GM19455 (cell line): ENCODE measurements around the gene MALAT1.

ENCODE experiments used
- ATAC-seq: cut with Tn5 transposase; IDR thresholded peaks from one replicate; pipeline ENCODE4 v1.9.1; 2021; ENCODE audit not compliant: unreplicated experiment

The MALAT1 gene

DNA sequence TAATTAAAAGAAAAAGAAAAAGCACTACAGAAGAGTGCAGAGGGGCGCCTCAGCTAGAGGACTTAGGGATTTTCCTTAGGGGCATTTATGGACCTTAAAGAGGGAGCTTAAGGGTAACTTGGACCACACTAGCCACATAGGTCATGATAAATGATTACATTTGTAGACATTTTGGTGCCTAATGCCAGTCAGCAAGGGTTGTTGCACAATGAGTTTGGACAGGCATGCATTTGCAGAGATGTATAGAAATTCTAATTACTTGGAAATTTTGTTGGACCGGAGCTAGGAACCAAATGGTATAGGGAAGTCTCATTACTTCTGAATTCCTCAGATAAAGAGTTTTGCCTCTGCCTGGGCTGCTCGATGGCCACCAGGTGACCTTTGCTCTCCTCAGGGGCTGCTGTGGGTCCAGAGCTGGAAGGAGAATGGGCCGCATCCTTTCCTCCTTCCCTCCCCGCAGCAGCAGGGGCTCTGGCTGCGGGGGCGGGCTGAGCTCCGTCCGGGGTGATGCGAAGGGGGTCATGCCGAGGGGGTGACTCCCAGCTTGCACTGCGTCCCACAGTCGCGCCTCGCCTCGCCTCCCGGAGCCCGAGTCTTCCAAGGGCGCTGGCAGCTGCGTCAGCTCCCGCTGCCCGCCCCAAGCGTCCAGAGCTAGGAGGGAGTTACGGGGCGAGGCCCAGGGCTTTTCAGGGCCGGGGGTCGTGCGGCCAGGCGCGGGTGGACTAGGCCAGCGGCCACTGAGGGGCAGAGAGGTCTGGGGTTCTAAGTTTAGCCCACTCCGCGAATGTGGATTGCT is 20.3 kb upstream of the MALAT1 start:
- no peak for ATAC-seq

DNA sequence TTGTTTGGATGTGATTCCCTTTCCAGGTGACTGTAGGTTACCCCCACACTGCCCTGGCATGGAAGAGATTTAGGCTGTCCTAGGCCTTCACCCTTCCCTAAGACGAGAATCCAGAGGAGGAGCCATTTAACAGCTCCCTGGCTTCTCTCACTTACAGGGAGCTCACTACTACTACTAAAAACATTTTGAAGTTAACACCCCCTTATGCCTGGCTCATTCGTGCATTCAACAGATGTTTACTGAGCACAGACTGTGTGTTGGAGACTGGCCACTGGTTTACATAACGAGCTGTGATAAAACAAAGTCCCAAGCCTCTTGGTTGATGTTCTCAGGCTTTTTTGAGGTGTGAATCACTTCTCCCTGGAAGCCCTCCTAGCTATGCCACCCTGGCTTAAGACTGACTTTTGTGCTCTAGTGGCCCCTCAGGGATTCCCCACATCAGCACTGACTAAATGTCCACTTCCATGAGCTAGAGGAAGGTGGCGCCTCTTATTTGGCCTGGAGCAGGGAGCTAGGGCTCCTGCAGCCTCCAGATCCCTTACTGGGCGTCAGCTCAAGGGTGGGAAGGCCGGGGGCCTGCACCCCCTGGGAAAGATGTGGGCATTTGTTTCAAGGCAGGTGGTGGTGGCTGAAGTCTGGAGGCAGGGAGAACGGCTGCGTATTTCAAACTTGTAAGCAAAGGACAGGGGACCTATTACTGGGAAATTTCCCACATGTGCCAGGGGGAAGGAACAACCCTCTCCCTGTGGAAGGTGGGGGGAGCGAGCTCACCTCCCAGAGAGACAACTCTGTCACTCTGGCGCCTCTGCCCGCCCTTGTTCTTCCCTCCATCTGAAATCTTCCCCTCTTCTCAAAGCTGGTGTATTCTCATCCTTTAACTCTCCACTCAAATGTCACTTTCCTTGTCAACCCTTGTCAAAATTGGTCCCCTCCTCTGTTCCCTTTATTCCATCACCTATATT is 19.4 kb upstream of the MALAT1 start:
- no peak for ATAC-seq

DNA sequence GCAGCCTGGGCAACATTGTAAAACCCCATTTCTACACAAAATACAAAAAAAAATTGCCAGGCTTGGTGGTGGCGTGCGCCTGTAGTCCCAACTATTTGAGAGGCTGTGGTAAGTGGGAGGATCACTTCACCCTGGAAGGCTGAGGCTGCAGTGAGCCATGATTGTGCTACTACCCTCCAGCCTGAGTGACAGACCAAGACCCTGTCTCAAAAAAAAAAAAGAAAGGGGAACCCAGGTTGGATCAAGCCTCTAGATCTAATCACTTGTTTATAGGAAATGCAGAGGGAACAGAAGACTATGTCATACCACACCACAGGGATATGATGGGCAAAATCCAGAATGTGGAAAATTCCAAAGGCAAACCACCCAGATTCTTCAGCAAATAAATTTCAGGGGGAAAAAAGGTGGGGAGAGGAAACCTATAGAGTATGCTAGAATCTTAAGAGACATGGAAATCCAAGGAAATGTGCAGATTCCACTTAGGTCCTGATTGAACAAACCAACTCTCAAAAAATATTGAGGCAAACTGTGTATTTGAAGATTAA is 16.5 kb upstream of the MALAT1 start:
- no peak for ATAC-seq

DNA sequence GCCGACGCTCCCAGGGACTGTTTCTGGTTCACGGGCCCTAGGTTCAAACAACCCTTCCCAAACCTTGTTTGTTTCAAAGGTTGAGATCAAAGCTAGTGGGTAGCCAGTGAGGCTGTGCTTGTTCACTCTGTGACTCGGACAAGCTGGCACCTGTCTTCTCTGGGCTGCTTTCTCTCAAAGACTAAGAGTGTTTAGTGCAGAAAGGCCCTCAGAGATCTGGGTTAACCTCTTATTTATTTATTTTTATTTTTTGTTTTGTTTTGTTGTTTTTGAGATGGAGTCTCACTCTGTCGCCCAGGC is 13.0 kb upstream of the MALAT1 start:
- ATAC-seq, result no peak

DNA sequence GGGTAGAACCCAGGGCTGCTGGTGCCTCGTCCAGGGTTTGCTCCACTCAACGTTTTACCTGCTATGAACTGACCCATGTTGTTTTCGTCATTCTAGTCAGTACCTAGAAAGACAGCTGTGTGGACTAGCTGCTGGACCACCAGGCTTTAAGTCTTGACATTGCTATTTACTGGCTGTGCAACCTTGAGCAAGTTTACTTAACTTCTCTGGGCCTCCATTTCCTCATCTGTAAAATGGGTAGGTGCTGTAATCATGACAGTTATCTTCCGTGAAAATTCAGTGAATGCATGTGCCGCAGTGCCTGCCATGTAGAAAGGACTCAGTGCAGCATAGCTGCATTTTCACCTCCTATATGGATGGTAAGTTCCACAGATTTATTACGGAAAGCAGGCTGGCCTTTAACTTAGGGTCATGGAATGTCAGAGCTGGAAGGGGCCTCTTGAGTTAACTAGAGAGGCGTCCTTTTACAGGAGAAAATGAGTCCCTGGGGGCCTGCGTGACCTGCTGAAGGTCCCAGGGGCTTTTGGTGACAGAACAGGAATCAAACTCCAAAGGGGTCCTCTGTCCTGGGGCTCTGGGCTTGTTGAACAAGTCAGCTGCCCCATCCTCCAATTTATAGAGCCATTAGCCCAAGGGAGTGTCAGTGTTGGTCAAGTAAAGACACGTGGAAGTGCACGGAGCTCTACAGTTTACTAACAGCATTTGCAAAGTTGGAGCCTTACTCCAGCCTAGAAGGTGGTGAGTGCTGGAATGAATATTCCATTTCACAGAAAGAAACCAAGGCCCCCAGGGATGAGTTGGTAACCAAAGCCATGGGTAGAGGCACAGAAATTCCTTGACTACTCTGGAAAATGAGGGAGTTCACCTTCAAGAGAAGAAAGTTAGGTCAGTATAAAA is 12.0 kb upstream of the MALAT1 start:
- ATAC-seq, result no peak

DNA sequence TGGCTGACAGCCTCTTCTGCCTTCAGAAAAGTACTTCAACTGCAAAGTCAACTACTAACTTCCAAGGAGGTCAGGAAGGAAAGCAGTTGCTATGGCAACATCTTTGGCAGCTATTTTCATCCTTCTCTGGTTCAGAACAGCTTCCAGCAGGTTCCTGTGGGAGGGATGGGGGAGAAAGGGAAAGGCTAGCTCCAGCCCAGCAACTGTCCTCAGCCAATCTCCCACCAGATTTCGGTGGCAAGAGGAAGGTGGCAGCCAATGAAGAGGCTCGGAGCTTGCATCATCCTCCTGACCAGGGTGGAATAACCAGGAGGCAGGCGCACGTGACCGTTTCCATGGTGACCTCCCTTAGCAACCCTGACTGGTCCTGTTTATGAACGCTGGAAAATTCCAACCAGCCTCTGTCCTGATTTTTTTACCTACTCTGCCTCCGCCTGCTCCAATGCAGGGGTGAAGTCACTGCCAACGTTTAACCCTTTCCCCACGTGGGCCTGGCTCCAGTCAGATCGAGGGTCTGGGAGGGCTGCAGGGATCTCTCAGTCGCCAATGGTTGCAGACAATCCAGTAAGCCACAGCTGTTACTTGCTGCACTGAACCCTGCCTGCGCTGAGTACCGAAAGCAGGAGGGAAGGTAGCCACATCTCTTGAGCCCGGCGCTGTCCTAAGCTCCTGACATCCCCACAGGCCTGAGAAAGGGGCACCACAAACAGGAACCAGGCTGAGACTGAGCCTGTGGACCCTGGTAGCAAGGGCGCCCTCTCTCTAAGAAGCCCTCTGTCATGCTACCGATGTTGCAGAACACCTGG is 11.2 kb upstream of the MALAT1 start:
- no peak for ATAC-seq

DNA sequence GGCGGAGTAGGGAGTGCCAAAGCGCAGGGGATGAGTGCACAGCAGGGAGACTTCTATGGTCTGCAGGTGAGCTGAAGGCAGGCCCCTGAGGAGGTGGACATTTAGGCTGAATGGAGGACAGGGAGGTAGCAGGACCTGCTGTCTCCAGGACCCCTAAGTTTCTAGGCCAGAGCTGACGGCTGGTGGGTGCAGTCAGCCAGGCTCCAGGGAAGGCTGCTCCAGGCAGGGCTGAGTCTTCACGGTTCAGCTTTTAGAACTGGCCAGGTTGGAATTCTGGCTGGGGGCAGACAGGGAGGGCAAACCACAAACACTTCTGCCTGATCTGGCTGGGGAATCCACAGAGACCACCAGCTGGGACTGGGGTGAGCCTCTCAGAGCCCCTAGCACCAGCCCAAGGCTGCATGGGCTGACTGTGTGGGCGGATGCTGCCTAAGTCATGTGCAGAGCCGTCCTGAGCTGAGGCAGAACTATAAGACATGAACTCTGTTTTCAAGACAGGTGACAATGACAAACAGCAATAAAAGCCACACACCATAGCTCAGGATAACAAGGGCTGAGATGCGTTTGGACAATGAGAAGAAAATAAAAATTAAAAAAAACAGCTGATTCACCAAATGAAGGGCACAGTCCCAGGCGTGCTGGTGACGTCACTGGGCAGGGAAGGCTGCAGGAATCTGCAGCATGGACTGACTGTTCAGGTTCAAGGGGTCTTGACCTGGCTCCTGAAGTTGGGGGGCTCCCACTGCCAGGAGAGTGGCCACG is 10.4 kb upstream of the MALAT1 start:
- no peak for ATAC-seq

DNA sequence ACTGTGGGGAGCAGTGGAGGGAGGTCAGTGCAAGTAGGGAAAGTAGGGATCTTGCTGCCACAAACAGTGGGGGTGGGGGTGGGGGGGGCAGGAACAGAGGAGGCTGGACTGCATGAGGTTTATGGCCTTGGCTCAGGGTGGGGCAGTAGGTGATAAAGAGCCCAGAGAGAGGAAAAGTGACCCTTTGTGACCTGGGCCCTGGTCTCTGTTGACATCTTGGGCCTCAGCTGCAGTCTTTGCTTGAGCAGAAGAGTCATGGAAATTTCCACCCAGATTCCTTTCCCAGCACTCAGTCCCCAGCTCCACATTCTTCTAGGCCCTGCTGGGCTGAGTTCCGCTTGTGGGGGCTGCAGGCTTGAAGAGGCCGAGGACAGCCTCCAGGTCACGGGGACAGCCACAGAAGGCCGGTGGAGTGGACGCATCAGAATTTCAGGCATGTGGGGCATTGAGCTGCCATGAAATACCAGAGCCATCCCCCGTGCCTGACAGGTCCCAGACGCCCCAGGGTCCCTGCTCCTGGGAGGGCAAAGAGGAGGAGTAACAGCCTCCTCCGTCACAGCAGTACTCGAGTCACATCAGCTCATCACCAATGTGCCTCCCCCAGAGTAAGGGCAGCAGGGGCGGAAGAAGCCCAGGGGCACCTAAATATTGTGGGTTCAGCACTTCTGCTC is 9.7 kb upstream of the MALAT1 start:
- ATAC-seq, result no peak

DNA sequence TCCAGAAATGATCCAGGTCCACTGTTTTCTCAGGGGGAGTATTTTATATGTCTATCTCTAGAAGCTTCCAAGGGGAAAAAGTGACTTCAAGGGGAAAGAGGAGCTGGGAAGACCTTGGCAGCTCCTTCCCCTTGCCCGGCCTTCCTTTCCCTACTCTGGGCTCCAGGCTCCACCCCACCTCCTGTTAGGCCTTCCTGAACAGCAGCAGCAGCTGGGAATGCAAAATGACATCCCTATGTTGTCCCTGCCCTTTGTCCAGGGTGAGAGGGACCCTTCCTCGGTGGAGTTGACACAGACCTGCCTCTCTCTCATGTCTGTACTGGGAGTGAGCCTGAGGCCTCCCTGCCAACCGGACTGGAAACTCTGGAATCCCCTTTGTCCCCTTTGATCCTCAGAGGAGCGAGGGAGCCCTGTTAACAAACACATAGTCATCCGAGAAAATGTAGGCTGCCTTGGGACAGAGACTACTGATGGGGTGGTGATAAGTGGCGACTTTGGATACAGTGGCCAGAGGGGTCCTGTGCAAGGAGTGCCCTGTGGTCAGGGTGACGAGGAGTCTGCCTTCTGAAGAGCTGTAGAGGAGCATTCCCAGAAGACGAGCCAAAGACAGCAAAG is 9.0 kb upstream of the MALAT1 start:
- ATAC-seq, result no peak

DNA sequence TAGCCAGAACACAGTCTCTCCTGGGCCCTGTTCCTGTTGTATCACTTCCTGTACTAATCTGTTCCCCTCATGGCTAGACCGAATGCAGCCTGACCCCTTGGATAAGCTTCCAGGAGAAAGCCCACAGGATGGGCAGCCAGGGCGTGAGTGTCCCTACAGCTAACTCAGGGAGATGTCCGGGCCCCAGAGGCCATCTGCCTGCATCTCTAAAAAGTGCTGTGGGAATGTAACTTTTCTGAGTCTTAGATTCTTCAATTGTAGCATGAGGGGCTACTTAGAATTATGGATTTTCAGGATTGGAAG is 7.7 kb upstream of the MALAT1 start:
- ATAC-seq, result no peak

DNA sequence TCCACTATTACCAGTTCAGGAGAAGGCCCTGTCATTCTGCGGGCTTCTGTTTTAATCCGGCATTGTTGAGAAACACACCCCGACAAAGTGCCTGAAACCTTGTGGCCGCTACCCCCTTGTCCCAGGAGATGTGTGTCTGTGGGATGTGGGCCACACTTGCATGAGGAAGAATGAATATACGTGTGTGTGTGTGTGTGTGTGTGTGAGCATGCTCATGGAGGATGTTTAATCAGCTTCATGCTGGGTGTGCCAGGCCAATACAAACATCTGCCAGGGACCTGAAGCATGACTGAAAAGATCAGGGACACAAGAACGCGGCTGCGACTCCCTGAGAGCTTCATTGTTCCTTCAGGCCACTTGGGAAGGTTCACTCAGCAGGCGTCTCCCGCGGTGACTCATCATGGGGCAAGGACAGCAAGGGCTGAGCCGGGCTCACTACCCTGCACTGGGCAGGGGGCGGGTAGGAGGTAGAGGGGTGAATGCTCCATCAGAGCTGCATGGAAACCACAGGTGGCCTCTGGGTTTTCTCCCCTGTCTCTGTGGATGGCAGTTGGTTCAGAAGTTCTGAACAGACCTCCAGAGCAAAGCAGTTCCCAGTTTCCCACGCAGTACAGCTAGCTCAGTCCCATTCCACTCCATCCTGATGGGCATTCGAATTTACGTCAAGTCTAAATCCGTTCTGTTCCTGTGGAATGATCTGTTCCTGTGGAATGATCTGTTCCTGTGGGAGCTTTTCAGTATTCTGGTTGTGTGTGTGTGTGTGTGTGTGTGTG is 7.0 kb upstream of the MALAT1 start:
- no peak for ATAC-seq

DNA sequence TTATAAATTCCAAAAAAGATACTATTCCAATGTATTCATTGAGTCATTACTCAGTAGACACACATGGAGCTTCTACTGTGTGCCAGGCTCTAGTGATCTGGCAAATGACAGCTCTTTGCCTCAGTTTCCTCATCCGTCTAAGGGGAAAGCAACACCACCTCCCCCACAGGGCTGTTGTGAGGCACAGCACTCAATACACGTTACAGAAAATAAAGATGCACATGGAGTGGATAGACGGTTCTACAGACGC is 6.5 kb upstream of the MALAT1 start:
- no peak for ATAC-seq

DNA sequence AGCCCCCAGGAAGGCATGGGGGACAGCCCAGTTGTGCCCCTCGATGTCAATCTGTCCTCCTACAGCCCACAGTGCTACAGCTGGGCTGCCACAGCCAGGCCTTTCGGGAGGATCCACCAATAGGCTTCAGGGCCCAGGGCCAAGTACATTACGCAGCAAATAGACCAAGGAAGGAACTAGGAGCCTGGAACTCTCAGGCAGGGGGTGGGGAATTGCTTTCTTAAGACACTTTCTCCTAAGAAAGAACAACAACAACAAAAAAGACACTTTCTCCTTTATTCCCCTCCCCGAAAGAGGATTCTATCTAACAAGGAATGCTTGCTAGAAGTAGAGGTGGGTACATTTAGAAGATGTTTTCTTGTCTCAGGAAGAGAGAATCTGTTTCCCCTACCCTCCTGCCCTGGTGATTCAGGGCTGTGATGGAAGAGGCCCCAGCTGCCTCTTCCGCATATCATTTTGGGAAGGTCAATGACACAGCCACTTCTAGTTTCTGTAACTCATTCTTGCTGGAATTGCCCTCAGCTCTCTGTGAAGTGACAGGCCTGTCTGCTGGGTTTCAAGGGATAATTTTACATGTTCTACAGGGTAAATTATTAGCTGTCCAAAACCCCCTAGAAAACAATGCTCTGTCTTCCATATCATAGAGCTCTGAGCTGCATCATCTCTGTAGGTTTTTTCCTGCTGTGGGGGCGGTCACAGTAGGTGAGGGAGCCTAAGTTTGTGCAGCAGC is 6.0 kb upstream of the MALAT1 start:
- ATAC-seq, result no peak

DNA sequence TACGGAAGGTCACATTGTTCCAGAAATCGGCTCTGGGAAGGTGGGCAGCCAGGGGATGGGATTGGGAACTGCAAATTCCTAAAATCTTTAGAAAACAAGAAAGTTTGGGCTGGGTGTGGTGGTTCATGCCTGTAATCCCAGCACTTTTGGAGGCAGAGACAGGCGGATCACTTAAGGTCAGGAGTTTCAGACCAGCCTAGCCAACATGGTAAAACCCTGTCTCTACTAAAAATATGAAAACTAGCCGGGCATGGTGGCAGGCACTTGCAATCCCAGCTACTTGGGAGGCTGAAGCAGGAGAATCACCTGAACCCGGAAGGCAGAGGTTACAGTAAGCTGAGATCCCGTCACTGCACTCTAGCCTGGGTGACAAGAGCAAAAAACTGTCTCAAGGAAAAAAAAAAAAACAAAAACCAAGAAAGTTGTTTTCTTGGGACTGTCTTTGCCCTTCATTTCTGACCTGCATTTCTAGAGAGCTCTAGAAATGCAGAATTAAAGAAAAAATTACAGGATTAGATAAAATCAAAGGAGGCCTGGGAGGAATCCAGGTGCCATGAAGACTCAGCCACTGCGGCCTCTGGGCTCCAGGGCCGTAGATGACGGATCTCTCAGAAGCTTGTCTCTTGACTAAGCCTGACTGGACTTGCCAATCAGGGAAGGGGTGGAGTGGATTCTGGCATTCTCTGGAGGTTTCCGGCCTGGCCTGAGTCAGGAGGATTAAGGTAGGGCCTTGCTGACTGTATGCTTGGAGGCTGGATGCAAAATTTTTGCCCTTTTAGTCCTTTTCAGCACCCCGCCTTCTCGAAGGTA is 5.3 kb upstream of the MALAT1 start:
- no peak for ATAC-seq

DNA sequence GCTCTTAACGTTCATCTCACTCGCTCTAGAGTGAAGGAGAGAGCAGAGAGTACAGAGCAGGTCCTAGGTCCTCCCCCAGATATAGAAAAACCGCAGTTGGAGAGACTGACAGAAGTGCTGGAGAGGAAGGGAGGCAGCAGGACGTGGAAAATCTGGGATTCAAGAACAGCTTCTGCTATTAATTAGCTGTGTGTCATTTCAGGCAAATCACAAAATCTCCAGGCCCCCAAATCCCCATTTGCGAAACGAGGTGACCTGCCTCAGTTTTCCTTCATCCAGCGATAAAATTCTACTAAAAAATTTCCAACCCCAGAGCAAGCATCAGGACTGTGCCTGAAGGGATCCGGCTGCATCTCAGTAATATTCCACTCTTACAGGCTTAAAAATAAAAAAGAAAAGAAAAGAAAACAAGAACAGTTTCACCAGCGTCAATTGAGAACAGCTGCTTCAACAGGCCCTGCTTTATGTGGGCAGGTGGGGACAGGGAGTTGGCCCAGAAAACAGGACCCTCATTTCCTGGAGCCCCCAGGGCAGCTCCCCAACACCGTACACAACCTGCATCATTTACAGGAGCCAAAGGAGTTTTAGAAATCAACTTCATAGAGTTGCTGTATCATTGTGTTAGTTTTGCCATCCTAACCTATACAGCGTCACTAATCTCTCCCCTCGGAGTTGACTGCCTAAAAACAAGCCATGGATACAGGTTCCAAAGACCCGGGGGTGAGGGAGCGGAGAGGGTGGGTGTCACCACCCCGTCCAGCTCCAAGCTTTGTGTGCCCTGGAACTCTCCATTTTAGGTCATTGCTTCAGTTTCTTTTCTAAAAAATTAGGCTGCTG is 2.3 kb upstream of the MALAT1 start:
- no peak for ATAC-seq
